ENCODE measurements around the gene ZNF892. TPM values are rescaled to one million over a fixed set of nuclear protein-coding genes. Genes with fewer than 3 reads are reported as not detected.

Gene ZNF892
- total and polyA plus RNA-seq, 2 of the 13 experiments (the other 11 are each of a cell fraction or from before 2014, with no cell fraction given), result not detected

GRCh38 chr2:95165371-95166064 is 41.8 kb upstream of the ZNF892 start, which contains the start of gene ZNF2 (continued):
- no peak for TF ChIP-seq JUND (CRISPR knock-in tag; IDR thresholded peaks at IDR 0.05)
- TF ChIP-seq, protein P1, sequence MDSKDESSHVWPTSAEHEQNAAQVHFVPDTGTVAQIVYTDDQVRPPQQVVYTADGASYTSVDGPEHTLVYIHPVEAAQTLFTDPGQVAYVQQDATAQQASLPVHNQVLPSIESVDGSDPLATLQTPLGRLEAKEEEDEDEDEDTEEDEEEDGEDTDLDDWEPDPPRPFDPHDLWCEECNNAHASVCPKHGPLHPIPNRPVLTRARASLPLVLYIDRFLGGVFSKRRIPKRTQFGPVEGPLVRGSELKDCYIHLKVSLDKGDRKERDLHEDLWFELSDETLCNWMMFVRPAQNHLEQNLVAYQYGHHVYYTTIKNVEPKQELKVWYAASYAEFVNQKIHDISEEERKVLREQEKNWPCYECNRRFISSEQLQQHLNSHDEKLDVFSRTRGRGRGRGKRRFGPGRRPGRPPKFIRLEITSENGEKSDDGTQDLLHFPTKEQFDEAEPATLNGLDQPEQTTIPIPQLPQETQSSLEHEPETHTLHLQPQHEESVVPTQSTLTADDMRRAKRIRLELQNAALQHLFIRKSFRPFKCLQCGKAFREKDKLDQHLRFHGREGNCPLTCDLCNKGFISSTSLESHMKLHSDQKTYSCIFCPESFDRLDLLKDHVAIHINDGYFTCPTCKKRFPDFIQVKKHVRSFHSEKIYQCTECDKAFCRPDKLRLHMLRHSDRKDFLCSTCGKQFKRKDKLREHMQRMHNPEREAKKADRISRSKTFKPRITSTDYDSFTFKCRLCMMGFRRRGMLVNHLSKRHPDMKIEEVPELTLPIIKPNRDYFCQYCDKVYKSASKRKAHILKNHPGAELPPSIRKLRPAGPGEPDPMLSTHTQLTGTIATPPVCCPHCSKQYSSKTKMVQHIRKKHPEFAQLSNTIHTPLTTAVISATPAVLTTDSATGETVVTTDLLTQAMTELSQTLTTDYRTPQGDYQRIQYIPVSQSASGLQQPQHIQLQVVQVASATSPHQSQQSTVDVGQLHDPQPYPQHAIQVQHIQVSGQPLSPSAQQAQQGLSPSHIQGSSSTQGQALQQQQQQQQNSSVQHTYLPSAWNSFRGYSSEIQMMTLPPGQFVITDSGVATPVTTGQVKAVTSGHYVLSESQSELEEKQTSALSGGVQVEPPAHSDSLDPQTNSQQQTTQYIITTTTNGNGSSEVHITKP (CRISPR knock-in tag; IDR thresholded peaks at IDR 0.05; ENCODE audit: low read depth), result peak; percentile 96
- no peak for TF ChIP-seq ATAD3A (CRISPR knock-in tag; IDR thresholded peaks at IDR 0.05)
- peak; percentile 96 for TF ChIP-seq ELF3 (CRISPR knock-in tag; IDR thresholded peaks at IDR 0.05)
- TF ChIP-seq HNRNPUL1 (IDR thresholded peaks at IDR 0.05; ENCODE audit: low read depth, low read length), result no peak
- no peak for TF ChIP-seq MLLT10 (CRISPR knock-in tag; IDR thresholded peaks at IDR 0.05)
- TF ChIP-seq NPAS2 (CRISPR knock-in tag; IDR thresholded peaks at IDR 0.05; ENCODE audit: borderline replicate concordance), result no peak
- TF ChIP-seq ZNF740 (CRISPR knock-in tag; IDR thresholded peaks at IDR 0.05), result 0 out of 2 replicates have a peak, but pooled peaks have one; percentile 17
- peak; percentile 50; the same call in 1 of the 2 replicates for TF ChIP-seq ZNF292 (CRISPR knock-in tag; IDR thresholded peaks at IDR 0.05; ENCODE audit: borderline replicate concordance, low read depth)
- TF ChIP-seq ZBTB26 (CRISPR knock-in tag; IDR thresholded peaks at IDR 0.05; ENCODE audit: borderline replicate concordance), result peak; percentile 62; the same call in 1 of the 2 replicates
- peak; percentile 67; the same call in 1 of the 2 replicates for TF ChIP-seq ZKSCAN5 (CRISPR knock-in tag; IDR thresholded peaks at IDR 0.05)
- TF ChIP-seq ETV5 (CRISPR knock-in tag; IDR thresholded peaks at IDR 0.05; ENCODE audit: borderline replicate concordance), result peak; percentile 66
- TF ChIP-seq KLF9 (CRISPR knock-in tag; IDR thresholded peaks at IDR 0.05; ENCODE audit: low read depth), result peak; percentile 42; the same call in 1 of the 2 replicates
- no peak; the same call in 1 of the 2 replicates for TF ChIP-seq ZBTB43 (CRISPR knock-in tag; conservative IDR thresholded peaks at IDR 0.05)
- TF ChIP-seq RORA (CRISPR knock-in tag; IDR thresholded peaks at IDR 0.05), result no peak
- peak; percentile 69; the same call in 1 of the 2 replicates for TF ChIP-seq ZNF224 (CRISPR knock-in tag; IDR thresholded peaks at IDR 0.05)
- peak; percentile 88 for TF ChIP-seq ZNF441 (CRISPR knock-in tag; IDR thresholded peaks at IDR 0.05; ENCODE audit: borderline replicate concordance)
- TF ChIP-seq, protein P2, sequence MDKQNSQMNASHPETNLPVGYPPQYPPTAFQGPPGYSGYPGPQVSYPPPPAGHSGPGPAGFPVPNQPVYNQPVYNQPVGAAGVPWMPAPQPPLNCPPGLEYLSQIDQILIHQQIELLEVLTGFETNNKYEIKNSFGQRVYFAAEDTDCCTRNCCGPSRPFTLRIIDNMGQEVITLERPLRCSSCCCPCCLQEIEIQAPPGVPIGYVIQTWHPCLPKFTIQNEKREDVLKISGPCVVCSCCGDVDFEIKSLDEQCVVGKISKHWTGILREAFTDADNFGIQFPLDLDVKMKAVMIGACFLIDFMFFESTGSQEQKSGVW (CRISPR knock-in tag; IDR thresholded peaks at IDR 0.05; ENCODE audit: borderline replicate concordance), result no peak
- TF ChIP-seq ZKSCAN8 (CRISPR knock-in tag; IDR thresholded peaks at IDR 0.05; ENCODE audit: borderline replicate concordance), result peak; percentile 88
- TF ChIP-seq HNRNPH1 (optimal IDR thresholded peaks at IDR 0.05; ENCODE audit: low read depth, low read length), result no peak
- TF ChIP-seq CENPBD1 (CRISPR knock-in tag; IDR thresholded peaks at IDR 0.05; ENCODE audit: borderline replicate concordance, low read depth), result 0 out of 2 replicates have a peak, but pooled peaks have one; percentile 78
- peak; percentile 57; the same call in 1 of the 2 replicates for TF ChIP-seq BCL6 (CRISPR knock-in tag; IDR thresholded peaks at IDR 0.05)
